Measurements from ENCODE around the gene MED29.
A peak's percentile ranks its signal among the peaks of the same experiment; 100 is the strongest.

The MED29 gene

GRCh38 chr19:39411081-39411831 is 20.1 kb downstream of the MED29 start:
- DNase-seq (ENCODE audit: low read depth) = peak; percentile 61

- peak; percentile 82 for DNase-seq (ENCODE audit: low read depth)
Measured at GRCh38 chr19:39411832-39412099, 20.6 kb downstream of the MED29 start.

- peak; percentile 99 for DNase-seq (ENCODE audit: low read depth)
Measured at GRCh38 chr19:39412100-39412866, 21.1 kb downstream of the MED29 start, which contains the start of gene PLEKHG2. PLEKHG2 (plus strand) TSS chr19:39412669; CDS start chr19:39414087, 1,418 bp downstream.

- no peak for DNase-seq (ENCODE audit: low read depth)
Measured at GRCh38 chr19:39412867-39413271, 21.7 kb downstream of the MED29 start.

GRCh38 chr19:39413272-39413910 is 22.2 kb downstream of the MED29 start:
- DNase-seq (ENCODE audit: low read depth) = no peak

GRCh38 chr19:39413911-39414608 is 22.9 kb downstream of the MED29 start:
- no peak for DNase-seq (ENCODE audit: low read depth)

- DNase-seq (ENCODE audit: low read depth) = no peak
Measured at GRCh38 chr19:39415111-39416046, 24.2 kb downstream of the MED29 start.

- DNase-seq (ENCODE audit: low read depth) = no peak
Measured at GRCh38 chr19:39416152-39417120, 25.3 kb downstream of the MED29 start.

GRCh38 chr19:39417463-39418181 is 26.4 kb downstream of the MED29 start:
- no peak for DNase-seq (ENCODE audit: low read depth)

GRCh38 chr19:39419003-39419402 is 27.8 kb downstream of the MED29 start:
- no peak for DNase-seq (ENCODE audit: low read depth)

- no peak for DNase-seq (ENCODE audit: low read depth)
Measured at GRCh38 chr19:39420769-39421168, 29.6 kb downstream of the MED29 start.

GRCh38 chr19:39422020-39422419 is 30.8 kb downstream of the MED29 start:
- no peak for DNase-seq (ENCODE audit: low read depth)

- no peak for DNase-seq (ENCODE audit: low read depth)
Measured at GRCh38 chr19:39423258-39424086, 32.3 kb downstream of the MED29 start.

- DNase-seq (ENCODE audit: low read depth) = no peak
Measured at GRCh38 chr19:39424934-39425333, 33.8 kb downstream of the MED29 start.

GRCh38 chr19:39425744-39426143 is 34.6 kb downstream of the MED29 start:
- DNase-seq (ENCODE audit: low read depth) = no peak

GRCh38 chr19:39426170-39426569 is 35.0 kb downstream of the MED29 start:
- no peak for DNase-seq (ENCODE audit: low read depth)

GRCh38 chr19:39427707-39428106 is 36.5 kb downstream of the MED29 start:
- DNase-seq (ENCODE audit: low read depth) = no peak

- DNase-seq (ENCODE audit: low read depth) = peak; percentile 65
Measured at GRCh38 chr19:39428283-39429112, 37.3 kb downstream of the MED29 start.

Data from stromal cell of bone marrow (primary cell).